ENCODE measurements around the gene RNPEP. TPM values are rescaled to one million over a fixed set of nuclear protein-coding genes. Genes with fewer than 3 reads are reported as not detected.
A peak's percentile ranks its signal among the peaks of the same experiment; 100 is the strongest.

Gene RNPEP
- total and polyA plus RNA-seq, 8 donors = 23.3 to 900 (median 50.5) TPM

DNA sequence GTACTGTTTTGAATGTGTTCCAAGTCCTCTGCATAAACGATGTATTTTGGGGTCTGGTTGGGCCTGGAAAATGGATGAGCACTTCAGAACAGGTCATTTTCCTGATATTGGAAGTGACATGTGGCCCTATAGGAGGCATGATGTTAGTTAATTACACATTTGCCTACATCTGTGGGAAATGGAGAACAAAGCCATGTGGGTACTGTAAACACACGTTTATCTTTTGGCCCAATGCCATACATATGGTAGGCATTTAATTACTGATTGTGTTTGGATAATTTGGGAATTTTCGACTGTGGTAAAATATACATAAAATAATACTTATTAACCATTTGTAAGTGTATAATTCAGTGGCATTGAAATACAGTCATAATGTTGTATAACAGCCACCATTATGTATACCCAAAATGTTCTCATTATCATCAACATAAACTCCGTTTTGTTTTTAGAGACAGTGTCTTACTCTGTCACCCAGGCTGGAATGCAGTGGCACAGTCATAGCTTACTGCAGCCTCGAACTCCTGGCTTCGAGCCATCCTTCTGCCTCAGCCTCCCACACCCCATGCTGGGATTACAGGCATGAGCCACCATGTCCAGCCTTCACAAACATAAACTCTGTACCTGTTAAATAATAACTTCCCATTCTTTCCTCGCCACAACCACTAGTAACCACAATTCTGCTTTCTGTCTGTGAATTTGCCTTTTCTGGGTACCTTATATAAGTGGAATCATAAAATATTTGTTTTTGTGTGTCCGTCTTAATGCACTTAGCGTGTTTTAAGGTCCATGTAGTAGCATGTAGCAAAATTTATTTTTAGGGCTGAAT, 11.9 kb upstream of the RNPEP start:
- Histone ChIP-seq H3K4me1 (peaks cover 0 to 23% (median 7%) of the 10 kb centered on the region in 4 donors), H3K27me3 (no peaks in the 10 kb centered on the region), H3K4me3 (no peak overlapping the region), H3K9me3 (no peaks in the 10 kb centered on the region), H3K36me3 (peaks cover 32 to 57% (median 54%) of the 10 kb centered on the region in 4 donors), H3K27ac (no peak overlapping the region)
- TF ChIP-seq EP300 (IDR thresholded peaks at IDR 0.05) = no peak
- no peak for TF ChIP-seq CTCF (IDR thresholded peaks at IDR 0.05)
- no peak for TF ChIP-seq POLR2AphosphoS5 (IDR thresholded peaks at IDR 0.05)
- no peak for TF ChIP-seq POLR2A (IDR thresholded peaks at IDR 0.05)
- 47 to 56% (median 51%) methylated on average over 9 of the region's 9 CpGs for WGBS, 5 donors
- no peak for DNase-seq
- intact Hi-C loops (cut with DNase I; ENCODE audit: low total_unique reads) = no loop called here

- peaks cover 0 to 5% (median 0%) of the 10 kb centered on the region in 4 donors for H3K36me3 ChIP-seq
- H3K27ac ChIP-seq = peak overlapping the region; percentile 87 to 97 (median 93)
- intact Hi-C loops (cut with DNase I; ENCODE audit: low total_unique reads) = no loop called here
- 4 to 13% (median 9%) methylated on average over 15 to 31 of the region's 31 CpGs for WGBS, 5 donors
- no peaks in the 10 kb centered on the region for H3K27me3 ChIP-seq
- no peaks in the 10 kb centered on the region for H3K9me3 ChIP-seq
- peak overlapping the region; percentile 69 to 97 (median 94) for H3K4me3 ChIP-seq
- H3K4me1 ChIP-seq = peaks cover 9 to 32% (median 24%) of the 10 kb centered on the region in 4 donors
- TF ChIP-seq CTCF (IDR thresholded peaks at IDR 0.05) = no peak
- no peak for TF ChIP-seq POLR2AphosphoS5 (IDR thresholded peaks at IDR 0.05)
- TF ChIP-seq EP300 (IDR thresholded peaks at IDR 0.05) = no peak
- TF ChIP-seq POLR2A (IDR thresholded peaks at IDR 0.05) = no peak
- DNase-seq = peak in 1 of 2 donors; percentile 81
Measured at GRCh38 chr1:201982082-201982622, 296 bp upstream of the RNPEP start.

DNA sequence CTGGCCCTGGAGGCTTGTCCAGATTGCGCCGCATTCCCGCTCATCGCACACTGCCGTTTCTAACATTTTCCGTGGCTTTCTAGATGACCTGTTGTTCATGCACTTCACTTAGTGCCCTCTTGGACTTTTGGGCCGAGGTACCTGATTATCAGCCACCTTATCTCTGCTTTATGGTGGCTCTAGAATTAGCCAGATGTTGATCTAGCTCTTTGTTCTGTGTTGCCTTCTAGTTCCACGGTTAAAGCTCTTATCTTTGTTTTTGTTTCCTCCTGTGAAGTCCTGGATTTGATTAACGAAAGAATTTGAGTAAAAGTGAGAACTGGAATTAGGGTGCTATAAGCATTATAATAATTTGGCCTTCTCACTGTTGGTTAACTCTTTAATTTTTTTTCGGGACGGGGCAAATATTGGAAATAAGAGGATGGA, 945 bp downstream of the RNPEP start:
- Histone ChIP-seq H3K27me3 (no peaks in the 10 kb centered on the region), H3K4me1 (peaks cover 9 to 33% (median 26%) of the 10 kb centered on the region in 4 donors), H3K27ac (peak overlapping the region; percentile 87 to 97 (median 93)), H3K36me3 (peaks cover 0 to 5% (median under 1%) of the 10 kb centered on the region in 4 donors), H3K9me3 (no peaks in the 10 kb centered on the region), H3K4me3 (peak overlapping the region; percentile 69 to 97 (median 94))
- 5 to 7% (median 6%) methylated on average over 11 of the region's 11 CpGs for WGBS, 5 donors
- DNase-seq = no peak
- intact Hi-C loops (cut with DNase I; ENCODE audit: low total_unique reads) = no loop called here
- TF ChIP-seq POLR2A (IDR thresholded peaks at IDR 0.05) = no peak

DNA sequence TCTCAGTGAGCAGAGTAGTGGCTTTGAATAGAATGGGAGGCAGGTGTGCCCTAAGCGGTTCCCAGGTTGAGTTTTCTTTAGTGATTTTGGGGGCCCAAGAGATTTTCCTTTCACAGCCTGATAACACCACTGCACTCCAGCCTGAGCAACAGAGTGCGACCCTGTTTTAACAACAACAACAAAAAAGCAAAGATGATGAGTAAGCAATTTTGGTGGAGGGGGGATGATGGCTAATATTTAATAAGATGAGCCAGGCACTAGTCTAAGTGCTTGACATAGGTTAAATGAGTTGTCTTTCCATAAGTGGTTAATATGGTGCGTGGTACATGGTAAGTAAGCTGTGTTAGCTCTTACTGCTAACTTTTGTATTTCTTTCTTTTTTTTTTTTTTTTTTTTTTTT, 2.0 kb downstream of the RNPEP start:
- Histone ChIP-seq H3K27ac (no peak overlapping the region), H3K27me3 (no peaks in the 10 kb centered on the region), H3K9me3 (no peaks in the 10 kb centered on the region), H3K4me3 (peak overlapping the region in 1 of 4 donors; percentile 97), H3K4me1 (peaks cover 9 to 33% (median 26%) of the 10 kb centered on the region in 4 donors), H3K36me3 (peaks cover 5 to 16% (median 11%) of the 10 kb centered on the region in 4 donors)
- no peak for DNase-seq
- TF ChIP-seq POLR2AphosphoS5 (IDR thresholded peaks at IDR 0.05) = no peak
- intact Hi-C loops (cut with DNase I; ENCODE audit: low total_unique reads) = no loop called here
- WGBS, 5 donors = 88 to 98% (median 97%) methylated on average over 3 of the region's 3 CpGs

GRCh38 chr1:201985355-201985754, 2.9 kb downstream of the RNPEP start:
- 69 to 92% (median 85%) methylated on average over 2 of the region's 2 CpGs for WGBS, 5 donors
- Histone ChIP-seq H3K36me3 (peaks cover 14 to 25% (median 20%) of the 10 kb centered on the region in 4 donors), H3K9me3 (no peaks in the 10 kb centered on the region), H3K4me3 (no peak overlapping the region), H3K4me1 (peaks cover 9 to 38% (median 26%) of the 10 kb centered on the region in 4 donors), H3K27ac (no peak overlapping the region), H3K27me3 (no peaks in the 10 kb centered on the region)
- intact Hi-C loops (cut with DNase I; ENCODE audit: low total_unique reads) = no loop called here
- TF ChIP-seq EP300 (IDR thresholded peaks at IDR 0.05) (no peak), POLR2AphosphoS5 (IDR thresholded peaks at IDR 0.05) (no peak), CTCF (IDR thresholded peaks at IDR 0.05) (no peak), POLR2A (IDR thresholded peaks at IDR 0.05) (no peak)
- DNase-seq = no peak
